BE2C (cell line): ENCODE measurements around the gene SPAG16.
"Not testable (repeated sequence)": the region's sequence is repeated elsewhere in the genome, so short reads cannot be mapped to it uniquely, and the experiment has no call there.

Experiments
- DNase-seq: peaks from one replicate; pipeline ENCODE4 v3.0.0-alpha.2; 2020
- H3K27me3 ChIP-seq: fragments of 250-450 bp; sonication (Bioruptor Pico); 2 replicates; pipeline ENCODE4 v1.5.1; 2020; ENCODE audit warnings: mild to moderate bottlenecking
- H3K36me3 ChIP-seq: fragments of 250-450 bp; sonication (Bioruptor Pico); 2 replicates; pipeline ENCODE4 v1.5.1; 2020; ENCODE audit warnings: mild to moderate bottlenecking
- H3K4me1 ChIP-seq: fragments of 250-450 bp; sonication (Bioruptor Pico); 2 replicates; pipeline ENCODE4 v1.5.1; 2020
- H3K4me3 ChIP-seq: 2 replicates; pipeline ENCODE4 v1.5.1; 2011; ENCODE audit warnings: low read depth, low read length
- H3K9me3 ChIP-seq: fragments of 250-450 bp; sonication (Bioruptor Pico); 2 replicates; pipeline ENCODE4 v1.5.1; 2020
- CTCF ChIP-seq: IDR thresholded peaks from 2 replicates; pipeline ENCODE4 v1.5.1; 2012; ENCODE audit warnings: mild to moderate bottlenecking, low read depth, low read length

Gene SPAG16

GRCh38 chr2:214038186-214038585 lies 753.9 kb downstream of the SPAG16 start:
- Histone ChIP-seq H3K27me3 (no peaks in the 10 kb centered on the region), H3K36me3 (no peaks in the 10 kb centered on the region), H3K9me3 (no peaks in the 10 kb centered on the region), H3K4me1 (no peaks in the 10 kb centered on the region), H3K4me3 (no peak overlapping the region)
- DNase-seq: no peak
- TF ChIP-seq CTCF: no peak

GRCh38 chr2:214050731-214051130 lies 766.5 kb downstream of the SPAG16 start:
- Histone ChIP-seq H3K4me1 (no peaks in the 10 kb centered on the region; the same call in 1 of the 2 replicates), H3K9me3 (no peaks in the 10 kb centered on the region), H3K27me3 (no peaks in the 10 kb centered on the region), H3K36me3 (no peaks in the 10 kb centered on the region), H3K4me3 (no peak overlapping the region)
- no peak for TF ChIP-seq CTCF
- DNase-seq: no peak

GRCh38 chr2:214051585-214051984 lies 767.3 kb downstream of the SPAG16 start:
- TF ChIP-seq CTCF: no peak
- H3K9me3 ChIP-seq: no peaks in the 10 kb centered on the region
- no peak overlapping the region for H3K4me3 ChIP-seq
- no peaks in the 10 kb centered on the region for H3K27me3 ChIP-seq
- DNase-seq: no peak
- no peaks in the 10 kb centered on the region; the same call in 1 of the 2 replicates for H3K4me1 ChIP-seq
- no peaks in the 10 kb centered on the region for H3K36me3 ChIP-seq

- Histone ChIP-seq H3K4me1 (no peaks in the 10 kb centered on the region; the same call in 1 of the 2 replicates), H3K36me3 (no peaks in the 10 kb centered on the region), H3K9me3 (no peaks in the 10 kb centered on the region), H3K4me3 (no peak overlapping the region), H3K27me3 (no peaks in the 10 kb centered on the region)
- no peak for DNase-seq
- TF ChIP-seq CTCF: no peak
Observed at GRCh38 chr2:214052235-214052634, 768.0 kb downstream of the SPAG16 start.

- H3K9me3 ChIP-seq: no peaks in the 10 kb centered on the region
- H3K27me3 ChIP-seq: no peaks in the 10 kb centered on the region
- no peaks in the 10 kb centered on the region; the same call in 1 of the 2 replicates for H3K4me1 ChIP-seq
- H3K4me3 ChIP-seq: no peak overlapping the region
- H3K36me3 ChIP-seq: no peaks in the 10 kb centered on the region
- TF ChIP-seq CTCF: no peak
- no peak for DNase-seq
Observed at GRCh38 chr2:214057986-214058385, 773.7 kb downstream of the SPAG16 start.

- not testable (repeated sequence) for H3K4me1 ChIP-seq, H3K27me3 ChIP-seq, H3K9me3 ChIP-seq, H3K36me3 ChIP-seq, H3K4me3 ChIP-seq, DNase-seq
Observed at GRCh38 chr2:214062279-214062678, 778.0 kb downstream of the SPAG16 start.

- H3K4me1 ChIP-seq: peaks cover 14% of the 10 kb centered on the region
- H3K4me3 ChIP-seq: no peak overlapping the region
- H3K9me3 ChIP-seq: no peaks in the 10 kb centered on the region; the same call in 1 of the 2 replicates
- no peak for TF ChIP-seq CTCF
- H3K36me3 ChIP-seq: no peaks in the 10 kb centered on the region
- H3K27me3 ChIP-seq: no peaks in the 10 kb centered on the region
- DNase-seq: no peak
Observed at GRCh38 chr2:214064471-214064870, 780.2 kb downstream of the SPAG16 start.
